HL-60/S4 (cell line): ENCODE data around the gene USP46.

Experiments
- in situ Hi-C: fragments of 300-500 bp; cut with MboI; formaldehyde crosslinking; loops from 2 replicates; pipeline ENCODE4 v1.14.3; 2022; ENCODE audit warnings: low sequenced_read_pairs

The USP46 gene

DNA sequence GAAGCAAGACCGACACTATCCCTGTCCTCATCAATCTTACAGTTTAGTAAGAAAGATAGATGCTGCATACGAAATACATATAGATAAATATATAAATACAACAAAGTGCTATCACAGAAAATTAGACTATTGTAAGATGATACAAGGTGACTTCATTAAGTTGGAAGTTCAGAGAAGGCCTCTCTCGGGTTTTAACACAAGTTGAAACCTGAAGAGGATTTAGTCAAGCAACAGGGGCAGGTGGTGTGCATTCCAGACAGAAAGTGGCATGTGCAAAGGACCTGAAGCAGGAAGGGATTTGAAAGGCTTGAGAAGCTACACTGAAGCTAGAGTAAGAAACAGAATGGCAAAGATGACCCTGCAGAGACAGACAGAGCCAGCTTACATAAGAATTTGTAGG, 36.5 kb downstream of the USP46 start:
- in situ Hi-C loops: no loop called here

DNA sequence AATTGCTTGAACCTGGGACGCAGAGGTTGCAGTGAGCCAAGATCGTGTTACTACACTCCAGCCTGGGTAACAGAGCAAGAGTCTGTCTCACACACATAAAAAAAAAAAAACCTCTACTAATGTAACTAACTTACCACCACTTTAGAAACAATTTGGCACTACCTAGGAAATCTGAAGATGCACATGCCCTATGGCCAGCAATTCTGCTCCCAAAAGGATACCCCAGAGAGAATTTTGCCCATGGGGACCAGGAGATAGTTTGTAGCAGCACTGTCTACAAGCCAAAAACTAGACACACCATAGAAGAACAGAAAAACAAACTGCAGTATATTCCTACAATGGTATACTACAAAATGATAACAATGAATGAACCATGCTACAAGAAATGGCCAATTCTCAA, 37.5 kb downstream of the USP46 start:
- in situ Hi-C loops: no loop called here

DNA sequence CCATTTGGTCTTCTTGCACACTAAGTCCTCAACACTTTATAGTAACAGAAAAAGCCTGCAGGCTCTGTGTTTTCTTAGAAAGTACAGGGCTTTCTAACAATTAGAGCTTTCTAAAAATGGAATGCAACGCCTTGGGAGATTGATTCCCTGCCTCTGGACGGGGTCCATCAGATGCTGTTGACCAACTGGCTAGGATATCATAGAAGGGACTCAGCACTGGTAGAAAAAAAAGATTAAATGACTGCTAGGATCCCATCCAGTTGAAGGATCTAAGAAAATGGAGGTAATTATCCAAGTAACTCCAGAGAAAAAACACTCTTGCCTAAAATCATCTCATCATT, 39.5 kb downstream of the USP46 start:
- in situ Hi-C loops: no loop called here

DNA sequence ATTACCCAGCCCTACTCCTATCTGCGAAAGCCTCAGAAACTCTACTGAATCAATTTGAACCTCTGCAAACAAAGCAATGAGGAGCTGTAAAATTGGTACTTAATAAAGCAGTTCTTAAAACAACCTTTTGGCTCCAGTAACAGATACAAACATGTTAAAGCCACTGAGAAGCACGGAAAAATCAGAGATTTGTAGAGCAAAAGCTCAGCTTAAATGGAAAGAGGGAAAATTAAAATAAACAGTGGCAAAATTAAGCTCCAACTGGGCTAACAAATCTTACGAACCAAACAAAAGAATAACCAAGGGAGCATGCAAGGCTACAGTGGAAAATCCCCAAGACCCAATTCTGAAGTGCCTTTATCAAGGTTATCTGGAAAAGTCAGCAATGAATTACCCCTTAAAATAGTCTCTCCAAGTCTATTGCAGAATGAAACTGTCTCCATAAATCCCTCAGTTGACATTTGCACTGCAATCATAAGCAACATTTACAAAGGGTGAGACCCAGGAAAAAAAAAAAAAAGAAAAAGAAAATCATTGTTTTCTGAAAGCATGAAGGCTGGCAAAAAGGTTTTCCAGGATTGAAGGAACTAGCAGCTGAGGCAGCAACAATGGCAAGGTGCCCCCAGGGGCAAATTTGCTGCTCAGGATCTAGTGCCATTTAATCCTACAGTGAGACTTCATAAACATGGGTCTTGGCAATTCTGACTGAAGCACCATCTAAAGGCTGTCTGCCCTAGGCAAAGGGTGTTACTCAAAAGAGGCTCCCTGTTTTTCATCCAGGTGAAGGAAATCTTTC, 40.1 kb downstream of the USP46 start:
- in situ Hi-C loops: no loop called here

DNA sequence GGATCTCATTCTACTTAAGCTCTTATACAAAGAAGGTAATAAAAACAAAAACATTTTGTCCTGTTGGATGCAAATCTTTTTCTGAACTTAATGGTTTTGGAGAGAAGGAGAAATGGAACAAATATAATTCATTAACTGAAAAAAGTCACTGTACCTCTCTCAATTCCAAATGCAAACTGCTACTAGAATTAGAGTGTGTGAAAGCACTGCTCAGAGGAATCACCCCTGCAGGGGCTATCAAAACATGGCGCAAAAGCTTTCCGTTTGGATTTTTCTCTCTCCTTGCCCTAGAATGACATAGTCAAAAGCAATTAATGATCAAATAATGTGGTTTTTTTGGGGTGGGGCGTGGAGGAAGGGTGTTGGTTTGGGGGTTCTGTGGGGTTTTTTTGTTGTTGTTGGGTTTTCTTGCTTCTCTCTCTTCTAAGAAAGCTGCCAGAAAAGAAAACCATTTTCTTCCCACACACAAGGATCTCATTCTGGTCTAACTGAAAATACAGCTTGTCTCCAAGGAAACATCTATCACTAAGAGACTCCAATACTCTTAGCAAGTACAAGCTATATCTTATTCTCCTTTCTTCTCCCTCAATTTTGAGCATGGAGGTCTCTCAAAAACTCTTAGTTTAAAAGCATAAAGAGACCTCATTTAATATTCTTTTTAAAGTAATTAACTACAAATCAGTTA, 41.6 kb downstream of the USP46 start:
- in situ Hi-C loops: no loop called here

DNA sequence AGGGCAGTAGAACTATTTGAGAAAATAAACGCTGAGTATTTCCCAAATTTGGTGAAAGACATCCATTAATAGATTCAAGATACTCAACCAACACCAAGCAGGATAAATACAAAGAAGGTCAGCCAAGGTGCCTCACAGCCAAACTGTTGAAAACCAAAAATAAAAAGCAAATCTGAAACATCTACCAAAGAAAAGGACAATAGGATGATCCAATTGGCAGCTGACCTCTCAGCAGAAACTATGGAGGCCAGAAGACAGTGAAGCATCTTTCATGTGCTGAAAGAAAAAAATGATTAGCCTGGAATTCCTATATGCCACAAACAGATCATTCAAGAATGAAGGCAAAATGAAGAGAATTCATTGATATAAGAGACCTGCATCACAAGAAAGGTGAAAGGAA, 44.9 kb downstream of the USP46 start:
- in situ Hi-C loops: no loop called here

DNA sequence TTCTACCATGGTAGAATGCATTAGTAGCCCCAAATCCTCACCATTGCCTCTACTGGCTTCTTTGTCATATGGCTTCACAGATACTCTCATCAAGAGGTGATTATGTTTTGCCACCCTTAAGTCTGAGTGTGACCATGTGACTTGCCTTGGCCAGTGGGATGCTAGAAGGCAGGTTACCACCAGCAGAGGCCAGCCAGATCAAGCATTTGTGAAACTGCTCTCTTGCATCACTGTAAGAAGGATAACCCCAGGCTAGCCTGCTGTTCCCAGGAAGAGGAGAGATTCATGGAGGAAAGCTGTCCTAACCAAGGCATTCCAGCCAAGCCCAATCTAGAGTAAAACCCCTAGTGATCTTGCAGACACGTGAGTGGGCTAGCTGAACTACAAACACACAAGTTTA, 46.8 kb downstream of the USP46 start:
- in situ Hi-C loops: no loop called here

DNA sequence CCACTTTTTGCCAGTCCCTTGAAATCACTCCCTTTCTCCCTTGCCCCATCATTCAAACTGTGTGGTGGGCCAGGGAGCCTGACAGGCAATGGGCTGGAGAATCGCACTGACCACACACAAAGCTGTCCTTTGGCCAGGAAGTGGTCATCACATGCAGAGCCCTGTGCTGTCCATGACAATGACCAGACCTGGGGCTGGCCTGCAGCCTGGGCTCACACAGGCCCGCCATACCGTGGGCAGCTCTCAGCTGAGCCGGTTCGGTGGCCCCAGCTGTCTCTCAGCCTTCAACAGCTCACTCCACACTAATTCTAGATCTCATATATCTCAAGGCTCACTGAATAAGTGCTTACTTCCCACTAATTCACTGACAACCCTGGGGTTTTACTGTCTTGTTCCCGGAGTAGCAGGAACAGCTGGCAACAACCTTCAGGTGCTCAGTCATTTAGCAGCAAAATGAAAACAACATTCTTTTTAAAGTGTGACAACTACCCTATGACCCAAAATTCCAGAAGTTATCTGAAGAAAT, 48.0 kb downstream of the USP46 start:
- in situ Hi-C loops: no loop called here

DNA sequence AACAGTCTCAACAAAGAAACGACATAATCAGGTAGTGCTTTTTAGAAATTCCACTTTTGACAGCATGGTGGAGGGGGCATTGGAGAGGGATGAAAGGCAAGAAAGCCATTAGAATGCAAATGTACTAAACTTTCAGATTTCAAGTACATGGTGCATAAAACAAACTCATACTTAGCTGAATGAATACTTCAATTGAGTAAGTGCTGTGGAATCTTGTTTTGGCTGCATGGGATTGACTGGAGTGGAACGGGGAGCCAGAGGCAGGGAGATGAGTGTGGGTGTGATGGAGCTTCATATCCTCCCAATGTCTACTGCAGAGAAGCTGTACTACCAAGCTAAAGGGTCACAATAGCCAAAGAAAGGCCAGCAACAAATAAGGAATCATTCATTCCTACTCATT, 52.4 kb downstream of the USP46 start:
- in situ Hi-C loops: no loop called here

DNA sequence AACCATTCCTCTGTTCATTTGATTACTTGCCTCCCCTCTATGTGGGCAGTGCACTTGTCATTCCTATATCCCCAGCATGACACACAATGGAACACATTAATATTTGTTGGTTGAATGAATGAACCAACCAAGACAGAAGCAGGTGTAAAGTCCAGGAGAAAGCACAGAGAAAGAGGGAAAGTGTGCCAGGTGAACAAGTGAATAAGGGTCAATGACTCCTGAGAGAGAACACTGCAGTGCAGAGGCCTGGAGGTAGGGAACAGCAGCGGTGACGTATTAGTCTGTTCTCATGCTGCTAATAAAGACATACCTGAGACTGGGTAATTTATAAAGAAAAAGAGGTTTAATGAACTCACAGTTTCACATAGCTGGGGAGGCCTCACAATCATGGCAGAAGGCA, 53.1 kb downstream of the USP46 start:
- in situ Hi-C loops: no loop called here

DNA sequence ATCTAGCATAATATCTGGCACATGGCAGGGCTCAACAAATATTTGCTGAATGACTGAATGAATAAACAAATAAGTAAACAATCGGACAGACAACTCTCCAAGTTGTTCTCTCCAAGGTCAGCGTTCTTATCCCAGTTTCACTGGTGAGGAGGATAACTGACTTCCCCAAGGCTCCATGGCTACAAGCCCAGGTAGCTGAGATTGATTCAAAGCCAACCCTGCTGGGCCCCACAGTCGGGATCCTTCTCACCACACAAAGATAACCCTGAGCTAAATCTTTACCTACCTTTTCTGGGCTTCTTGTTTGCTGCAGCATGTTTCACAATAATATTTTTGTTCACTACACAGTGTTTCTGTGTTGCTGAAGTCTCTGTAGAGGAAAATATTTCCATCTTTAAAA, 54.9 kb downstream of the USP46 start:
- in situ Hi-C loops: no loop called here

DNA sequence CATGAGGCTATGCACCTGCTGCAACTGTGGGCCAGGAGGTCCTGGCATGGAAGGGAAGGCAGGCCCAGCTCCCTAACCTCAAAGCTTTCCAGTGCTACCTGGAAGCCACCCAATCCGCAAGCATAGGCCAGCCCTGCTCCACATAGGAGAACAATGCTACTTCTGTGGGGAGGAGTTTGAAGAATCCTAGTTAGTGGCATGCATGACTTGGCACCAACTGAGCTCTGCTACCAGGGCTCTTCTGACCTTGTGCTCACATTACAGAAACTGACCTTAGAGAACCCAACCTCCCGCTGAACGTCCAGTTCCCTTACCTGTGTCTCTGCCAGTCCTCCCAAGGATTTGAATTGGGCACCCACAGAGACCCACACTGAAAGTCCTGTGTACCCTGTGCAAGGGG, 58.8 kb downstream of the USP46 start:
- in situ Hi-C loops: no loop called here

DNA sequence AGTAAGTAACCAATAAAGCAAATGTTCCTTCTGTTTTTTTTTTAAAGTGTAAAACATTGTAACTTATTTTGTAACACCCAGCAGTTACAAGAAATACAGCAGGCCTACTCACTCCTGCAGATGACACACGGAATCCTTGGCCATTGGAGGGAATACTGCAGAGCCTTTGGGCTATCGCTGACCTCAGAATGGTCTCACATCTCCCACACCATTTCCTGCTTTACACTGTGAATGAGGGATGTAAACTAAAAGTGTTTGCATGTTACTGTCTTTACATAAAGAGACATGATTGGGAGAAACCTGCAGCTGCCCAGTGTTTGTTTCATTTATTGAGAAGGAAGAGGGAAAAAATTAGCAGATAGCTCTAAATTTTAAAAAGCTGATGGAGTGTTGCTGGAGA, 64.1 kb downstream of the USP46 start:
- in situ Hi-C loops: no loop called here

DNA sequence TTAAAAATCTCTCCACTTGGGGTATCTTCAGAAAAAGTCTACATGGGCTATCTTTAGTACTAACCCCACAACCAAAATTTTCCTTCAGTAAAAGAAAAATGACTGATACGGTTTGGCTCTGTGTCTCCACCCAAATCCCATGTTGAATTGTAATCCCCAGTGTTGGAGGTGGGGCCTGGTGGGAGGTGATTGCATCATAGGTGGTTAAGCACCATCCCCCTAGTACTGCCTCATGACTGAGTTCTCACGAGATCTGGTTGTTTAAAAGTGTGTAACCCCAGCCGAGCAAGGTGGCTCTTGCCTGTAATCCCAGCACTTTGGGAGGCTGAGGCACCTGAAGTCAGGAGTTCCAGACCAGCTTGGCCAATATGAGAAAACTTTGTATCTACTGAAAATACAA, 66.8 kb downstream of the USP46 start:
- in situ Hi-C loops: no loop called here

DNA sequence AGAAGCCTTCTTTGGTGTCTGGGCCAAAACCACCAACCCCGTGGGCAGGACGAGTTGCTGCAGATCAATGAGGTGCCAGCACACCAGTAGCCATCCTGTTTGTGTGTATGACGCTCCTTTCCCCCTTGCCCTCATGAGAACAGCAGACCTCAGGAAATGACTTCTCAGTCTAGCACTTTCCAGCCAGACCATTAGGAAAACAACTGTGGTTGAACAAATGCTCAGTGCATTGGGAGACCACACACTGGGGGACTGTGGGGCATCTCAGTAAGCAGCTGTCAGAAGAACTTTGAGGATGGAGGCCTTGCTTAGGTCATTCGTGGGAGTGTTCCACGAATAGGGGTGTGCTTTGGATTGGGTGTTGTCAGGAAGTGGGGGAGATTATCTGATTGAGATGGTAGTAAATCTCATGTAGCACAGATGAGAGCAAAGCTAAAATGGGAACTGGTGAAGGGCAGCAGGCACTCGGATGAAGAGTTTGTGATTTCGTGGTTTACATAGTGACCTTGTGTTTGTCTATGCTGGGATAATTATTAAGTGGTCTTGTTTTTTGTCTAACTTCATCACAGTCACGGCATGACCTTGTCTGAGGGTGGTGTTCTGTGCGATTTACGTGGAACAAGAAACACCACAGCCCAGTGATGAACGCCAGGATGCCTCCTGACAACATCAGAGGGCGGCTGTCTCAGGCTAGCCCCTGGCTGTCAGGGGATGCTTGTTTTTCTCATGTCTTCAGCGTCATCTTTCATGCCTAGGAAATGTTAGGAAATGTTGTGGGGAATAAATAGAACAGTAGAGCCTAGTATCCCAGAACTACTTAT, 70.1 kb downstream of the USP46 start:
- in situ Hi-C loops: no loop called here

DNA sequence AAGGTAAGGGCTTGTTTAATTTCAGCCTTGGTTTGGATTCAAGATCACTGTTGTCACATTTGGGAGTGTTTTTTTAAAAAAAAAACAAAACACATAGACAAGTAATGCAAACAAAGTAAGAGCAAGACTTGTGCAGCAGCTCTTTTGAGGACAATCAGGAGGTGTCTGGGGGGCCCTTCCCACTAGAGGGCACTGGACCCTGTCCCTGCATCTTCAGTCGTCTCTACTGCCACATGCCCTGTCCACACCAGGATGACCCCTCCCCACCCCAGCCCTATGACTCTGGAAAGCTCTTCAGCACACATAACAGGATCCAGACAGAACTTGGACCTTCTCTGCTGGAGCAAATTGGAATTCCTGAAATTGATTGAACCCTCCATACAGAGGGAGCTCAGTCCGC, 71.0 kb downstream of the USP46 start:
- in situ Hi-C loops: no loop called here

DNA sequence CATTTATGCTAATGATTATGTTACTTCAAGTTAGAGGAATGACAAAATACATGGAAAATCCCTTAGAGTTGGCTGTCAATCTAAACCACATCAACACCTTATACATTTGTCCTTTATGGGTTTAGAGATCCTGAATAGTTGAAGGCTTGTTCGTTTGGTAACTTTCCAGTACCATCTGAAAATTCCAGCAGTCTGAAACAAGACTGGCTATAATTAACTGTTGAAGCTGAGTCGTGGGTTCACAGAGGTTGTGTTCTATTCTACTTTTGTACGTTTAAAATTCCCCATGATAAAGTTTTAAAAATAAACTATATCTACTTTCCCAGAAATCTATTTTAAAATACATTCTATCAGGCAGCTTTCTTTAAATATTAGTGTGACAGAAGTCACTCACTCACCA, 73.0 kb downstream of the USP46 start:
- in situ Hi-C loops: no loop called here

DNA sequence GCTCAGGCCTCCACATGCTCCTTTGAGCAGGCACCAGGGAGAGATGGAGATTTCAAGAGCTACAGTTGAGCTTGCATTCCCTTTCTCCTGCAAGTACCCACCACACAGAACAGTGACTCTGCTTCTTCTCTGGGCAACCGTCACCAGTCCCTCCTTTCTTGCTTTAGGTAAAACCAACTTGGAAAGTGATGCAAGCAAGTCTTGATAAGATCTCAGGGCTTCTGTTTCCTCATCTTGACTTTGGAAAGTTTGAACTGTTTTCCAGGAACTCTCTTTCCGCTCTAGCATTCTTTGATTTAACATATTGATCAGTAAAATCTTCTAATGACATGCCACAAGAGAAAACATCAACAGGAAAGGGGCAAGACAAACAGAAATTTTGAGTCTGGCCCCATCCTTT, 73.7 kb downstream of the USP46 start:
- in situ Hi-C loops: no loop called here

DNA sequence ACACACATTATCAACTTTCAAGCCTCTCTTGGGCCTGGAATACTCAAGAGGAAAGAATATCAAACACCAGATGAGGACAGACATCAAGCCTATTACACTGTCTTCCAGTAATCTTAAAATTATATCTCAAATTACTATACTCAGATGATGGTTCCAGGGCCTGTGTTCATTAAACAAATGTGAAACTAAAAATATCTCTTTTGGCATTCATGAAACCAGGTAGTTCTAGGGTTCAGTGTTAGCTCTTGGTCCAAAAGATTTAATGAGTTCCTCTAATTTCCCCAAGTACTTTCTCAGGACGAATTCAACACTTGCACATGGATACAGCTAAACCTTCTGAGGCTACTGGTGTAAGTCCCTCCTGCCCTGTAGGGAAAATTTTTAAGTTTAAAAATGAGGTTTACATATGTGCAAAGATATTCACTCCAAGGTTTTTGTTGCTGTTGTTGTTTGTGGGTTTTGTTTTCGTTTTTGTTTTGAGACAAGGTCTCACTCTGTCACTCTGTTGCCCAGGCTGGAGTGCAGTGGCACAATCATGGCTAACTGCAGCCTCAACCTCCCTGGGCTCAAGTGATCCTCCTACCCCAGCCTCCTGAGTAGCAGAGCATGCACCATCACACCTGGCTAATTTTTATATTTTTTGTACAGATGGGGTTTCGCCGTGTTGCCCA, 79.4 kb downstream of the USP46 start:
- in situ Hi-C loops: no loop called here

DNA sequence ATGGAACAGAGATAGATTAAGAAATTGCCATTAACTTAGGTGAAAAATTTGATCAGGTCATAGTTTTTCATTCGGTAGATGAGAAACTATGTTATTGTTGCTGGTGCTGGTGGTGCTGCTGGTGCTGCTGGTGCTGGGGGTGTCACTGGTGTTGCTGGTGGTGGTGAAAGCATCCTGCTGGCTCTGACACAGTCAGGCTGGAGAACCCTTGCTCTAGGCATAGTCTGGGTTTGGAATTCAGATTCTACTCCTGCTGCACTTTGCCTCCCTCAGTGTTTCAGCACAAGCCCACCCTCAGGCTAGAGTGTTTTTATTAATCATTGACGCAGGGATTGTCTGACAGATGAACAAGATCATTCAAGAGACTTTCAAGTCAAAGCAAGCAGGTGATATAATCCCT, 80.2 kb downstream of the USP46 start:
- in situ Hi-C loops: no loop called here

DNA sequence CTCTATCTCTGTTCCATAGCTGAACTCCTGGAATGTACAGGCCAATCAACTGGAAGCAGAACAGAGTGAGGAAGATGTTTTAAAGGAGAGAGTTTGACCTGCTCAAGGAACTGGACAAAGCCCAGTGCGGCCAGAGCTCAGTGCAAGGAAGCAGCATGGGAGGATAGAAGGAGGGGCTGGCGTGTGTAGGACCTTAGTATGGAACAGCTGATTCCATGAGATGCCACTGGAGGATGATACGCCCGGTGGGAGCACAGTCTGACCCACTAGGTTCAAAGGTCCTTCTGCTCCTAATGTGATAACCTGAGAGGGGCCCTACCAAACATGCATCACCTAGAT, 81.5 kb downstream of the USP46 start:
- in situ Hi-C loops: no loop called here
